Kasumi-1 (cell line): ENCODE results near the gene LZTR1.

Experiments used
- DNase-seq, 2 experiments: peaks; one replicate each; lab custom pipeline; 2025; lab: John Stamatoyannopoulos, UW

The LZTR1 gene

GRCh38 chr22:20980938-20981722, 967 bp upstream of the LZTR1 start:
- no peak for DNase-seq

GRCh38 chr22:20982563-20982882, 426 bp downstream of the LZTR1 start:
- DNase-seq, result no peak

GRCh38 chr22:20983081-20983771, 1.1 kb downstream of the LZTR1 start:
- no peak for DNase-seq

DNA sequence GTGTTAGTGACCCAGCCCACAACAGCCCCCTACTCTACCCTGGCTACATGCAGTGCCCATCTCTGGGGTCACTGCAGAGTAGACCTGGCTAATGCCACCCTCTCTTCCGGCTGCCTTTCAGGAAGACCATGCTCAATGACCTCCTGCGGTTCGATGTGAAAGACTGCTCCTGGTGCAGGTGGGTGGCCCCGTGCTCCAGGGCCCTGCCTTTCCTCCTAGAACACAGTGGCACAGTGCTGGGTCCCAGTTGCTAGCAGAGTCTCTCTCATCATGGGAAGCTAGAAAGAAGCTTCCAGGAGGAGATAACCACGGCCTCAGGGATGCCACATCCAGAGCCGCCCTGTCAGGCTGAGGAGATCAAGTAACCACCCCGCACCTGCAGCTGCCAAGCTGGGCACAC, 3.6 kb downstream of the LZTR1 start:
- no peak for DNase-seq

DNA sequence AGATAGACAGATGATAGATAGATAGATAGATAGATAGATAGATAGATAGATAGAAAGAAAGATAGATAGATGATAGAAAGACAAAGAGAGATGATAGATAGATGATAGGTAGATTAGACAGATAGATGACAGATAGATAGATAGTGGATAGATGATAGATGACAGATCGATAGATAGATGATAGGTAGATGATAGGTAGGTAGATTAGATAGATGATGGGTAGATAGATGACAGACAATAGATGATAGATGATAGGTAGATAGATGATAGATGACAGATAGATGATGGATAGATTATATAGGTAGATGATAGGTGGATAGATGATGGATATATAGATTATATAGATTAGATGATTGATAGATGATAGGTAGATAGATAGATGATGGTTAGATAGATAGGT, 4.3 kb downstream of the LZTR1 start:
- no peak for DNase-seq

DNA sequence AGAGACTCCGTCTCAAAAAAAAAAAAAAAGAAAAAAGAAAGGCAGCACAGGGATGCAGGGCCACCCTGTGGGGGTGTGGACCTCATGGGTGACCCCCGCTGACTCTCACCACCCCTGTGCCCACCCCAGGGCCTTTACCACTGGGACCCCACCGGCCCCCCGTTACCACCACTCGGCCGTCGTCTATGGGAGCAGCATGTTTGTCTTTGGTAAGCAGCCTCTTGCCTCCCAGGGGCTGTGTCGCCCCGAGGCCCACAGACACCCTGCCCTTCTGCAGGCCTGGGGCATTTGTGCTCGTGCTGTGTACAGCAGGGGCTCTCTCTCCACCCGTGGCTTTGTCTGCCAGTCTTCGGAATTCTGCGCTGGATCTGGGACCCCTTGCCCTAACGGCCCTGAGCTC, 5.3 kb downstream of the LZTR1 start:
- no peak for DNase-seq

DNA sequence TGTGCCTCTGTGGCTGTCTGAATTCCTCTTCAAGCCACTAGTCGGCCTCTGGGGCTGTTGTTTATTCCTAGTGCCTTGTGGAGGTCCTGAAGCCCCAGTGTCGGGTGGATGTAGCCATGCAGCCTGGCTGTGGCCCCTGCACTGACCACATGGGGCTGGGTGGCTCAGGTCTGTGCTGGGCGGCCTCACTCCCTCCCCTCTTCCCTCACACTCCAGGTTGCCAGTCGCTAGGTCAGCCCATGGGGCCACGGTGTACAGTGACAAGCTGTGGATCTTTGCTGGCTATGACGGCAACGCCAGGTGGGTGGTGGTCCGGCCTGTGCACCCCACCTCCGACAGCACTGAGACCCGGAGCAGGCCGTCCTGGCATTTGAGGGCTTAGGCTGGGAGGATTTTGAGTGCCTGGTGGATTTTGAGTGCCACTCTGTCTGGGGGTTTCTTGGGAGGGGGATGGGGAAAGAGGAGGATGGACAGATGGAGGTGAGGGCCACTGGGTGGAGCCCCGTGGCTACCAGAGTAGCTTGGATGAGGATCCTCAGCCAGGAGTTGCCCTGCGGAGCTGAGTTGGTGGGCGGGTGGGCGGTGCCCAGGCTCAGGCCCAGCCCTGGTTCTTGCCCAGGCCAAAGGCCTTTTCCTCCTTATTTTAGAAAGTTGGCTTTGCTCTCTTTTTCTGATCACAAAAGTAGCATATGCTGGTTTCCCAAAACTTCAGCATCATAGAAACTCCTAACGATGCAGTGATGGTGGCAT, 6.7 kb downstream of the LZTR1 start:
- no peak for DNase-seq

- no peak for DNase-seq
Measured at GRCh38 chr22:20989323-20990138, 7.4 kb downstream of the LZTR1 start.

DNA sequence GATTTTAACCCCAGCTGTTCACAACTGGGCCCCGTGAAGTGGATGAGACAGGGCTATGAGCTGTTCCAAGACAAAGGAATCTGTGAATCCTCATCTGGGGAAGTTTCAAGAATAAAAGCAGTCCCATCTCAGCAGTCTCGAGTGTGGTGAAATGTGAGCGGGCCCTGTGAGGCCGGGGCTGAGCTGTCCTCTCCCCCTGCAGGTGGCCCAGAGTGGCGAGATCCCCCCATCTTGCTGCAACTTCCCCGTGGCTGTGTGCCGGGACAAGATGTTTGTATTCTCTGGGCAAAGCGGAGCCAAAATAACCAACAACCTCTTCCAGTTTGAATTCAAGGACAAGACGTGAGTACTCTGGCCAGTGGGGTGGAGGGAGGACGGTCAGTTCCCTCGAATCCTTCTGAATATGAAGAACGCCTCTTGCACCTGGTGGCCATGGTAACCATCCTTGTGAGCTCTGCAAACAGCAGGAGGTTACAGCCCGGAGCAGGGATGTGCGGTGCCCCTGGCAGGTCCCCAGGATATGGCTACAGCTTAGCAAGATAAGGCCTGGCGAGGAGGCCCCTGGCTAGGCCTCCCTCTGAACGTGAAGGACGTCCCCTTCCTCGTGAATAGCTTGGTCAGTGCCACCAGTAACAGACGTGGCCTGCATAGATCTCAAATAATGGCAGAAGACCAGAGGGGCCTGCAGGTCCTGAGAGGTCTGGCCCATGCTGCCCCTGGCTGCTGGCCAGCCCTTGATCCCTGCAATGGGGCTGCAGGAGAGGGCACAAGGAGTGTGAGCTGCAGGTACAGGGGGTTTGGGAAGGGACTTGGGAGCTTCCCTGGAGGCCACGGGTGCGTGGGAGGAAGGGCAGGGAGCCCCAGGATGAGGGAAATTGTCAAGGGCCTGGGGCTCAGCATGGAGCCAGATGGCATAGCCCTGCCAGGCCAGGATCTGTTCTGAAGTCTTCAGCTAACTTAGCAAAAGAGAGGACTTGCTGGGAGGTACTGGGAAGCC, 8.4 kb downstream of the LZTR1 start:
- DNase-seq, result no peak

- no peak for DNase-seq
Measured at GRCh38 chr22:20991252-20992055, 9.4 kb downstream of the LZTR1 start.

DNA sequence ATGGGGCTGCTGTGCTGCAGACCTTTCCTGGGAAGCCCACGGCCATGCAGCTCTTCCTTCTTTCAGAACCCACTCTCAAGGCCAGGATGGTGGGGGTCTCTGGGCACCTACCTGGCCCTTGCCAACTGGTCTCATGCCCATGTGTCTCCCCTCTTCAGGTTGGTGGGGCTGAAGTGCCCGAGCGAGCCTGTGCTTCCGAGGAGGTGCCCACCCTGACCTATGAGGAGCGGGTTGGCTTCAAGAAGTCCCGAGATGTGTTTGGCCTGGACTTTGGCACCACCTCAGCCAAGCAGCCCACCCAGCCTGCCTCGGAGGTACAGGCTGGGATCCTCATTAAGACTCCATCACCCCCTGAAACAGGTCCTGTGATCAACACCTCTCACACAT, 10.0 kb downstream of the LZTR1 start:
- no peak for DNase-seq

GRCh38 chr22:20992456-20993303, 10.6 kb downstream of the LZTR1 start:
- no peak for DNase-seq

DNA sequence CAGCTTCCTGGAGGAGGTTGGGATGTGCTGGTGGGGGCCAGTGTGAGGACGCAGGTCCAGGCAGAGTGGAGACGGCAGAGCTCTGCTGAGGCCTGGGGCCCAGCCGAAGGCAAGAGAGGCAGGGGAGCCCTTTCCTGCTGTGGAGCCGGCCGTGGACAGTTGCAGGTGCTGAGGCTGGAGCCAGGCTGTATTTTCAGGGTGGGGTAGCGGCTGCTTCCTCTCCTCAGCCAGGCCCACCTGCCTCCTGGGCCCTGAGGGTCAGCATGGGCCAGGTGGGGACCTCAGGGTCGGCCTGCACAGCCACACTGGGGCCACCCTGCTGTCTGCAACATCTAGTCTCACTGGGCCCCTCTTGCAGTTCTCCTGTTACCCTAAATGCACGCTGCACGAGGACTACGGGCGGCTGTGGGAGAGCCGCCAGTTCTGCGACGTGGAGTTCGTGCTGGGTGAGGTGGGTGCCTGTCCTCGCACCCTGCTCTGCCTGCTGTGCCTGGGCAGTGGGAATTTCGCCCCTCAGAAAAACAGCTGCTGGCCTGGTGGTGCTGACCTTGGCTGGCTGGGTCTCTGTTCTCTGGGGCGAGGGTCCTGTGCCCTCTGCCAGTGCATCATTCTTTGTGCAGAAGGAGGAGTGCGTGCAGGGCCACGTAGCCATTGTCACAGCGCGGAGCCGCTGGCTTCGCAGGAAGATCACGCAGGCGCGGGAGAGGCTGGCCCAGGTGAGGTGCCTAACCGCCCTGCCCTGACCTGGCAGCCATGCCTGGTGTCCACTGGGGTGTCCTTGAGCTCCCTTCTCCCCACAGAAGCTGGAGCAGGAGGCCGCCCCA, 11.4 kb downstream of the LZTR1 start:
- DNase-seq, result no peak

DNA sequence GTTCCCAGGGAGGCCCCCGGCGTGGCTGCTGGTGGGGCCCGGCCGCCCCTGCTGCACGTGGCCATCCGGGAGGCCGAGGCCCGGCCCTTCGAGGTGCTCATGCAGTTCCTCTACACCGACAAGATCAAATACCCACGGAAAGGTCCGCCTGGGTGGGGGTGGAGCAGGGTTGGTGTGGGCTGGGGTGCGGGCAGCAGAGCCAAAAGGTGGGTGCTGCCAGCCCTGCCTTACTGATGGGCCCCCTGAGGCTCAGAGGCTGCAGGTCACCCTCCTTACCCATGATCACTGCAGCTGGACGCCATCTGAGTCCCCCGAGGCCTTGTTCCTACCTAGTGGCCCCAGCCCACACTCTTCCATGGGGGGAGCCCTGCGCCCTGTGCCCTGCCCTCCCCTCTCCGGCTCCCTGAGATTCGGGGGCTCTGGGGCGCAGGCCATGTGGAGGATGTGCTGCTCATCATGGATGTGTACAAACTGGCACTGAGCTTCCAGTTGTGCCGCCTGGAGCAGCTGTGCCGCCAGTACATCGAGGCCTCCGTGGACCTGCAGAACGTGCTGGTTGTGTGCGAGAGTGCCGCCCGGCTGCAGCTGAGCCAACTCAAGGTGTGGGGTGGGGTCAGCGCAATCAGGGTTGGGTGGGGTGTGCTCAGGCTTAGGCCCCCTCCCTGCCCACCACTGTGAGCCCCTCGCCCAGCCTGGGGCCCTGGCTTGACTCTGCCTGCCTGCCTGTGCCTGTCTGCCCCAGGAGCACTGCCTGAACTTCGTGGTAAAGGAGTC, 12.2 kb downstream of the LZTR1 start:
- no peak for DNase-seq

DNA sequence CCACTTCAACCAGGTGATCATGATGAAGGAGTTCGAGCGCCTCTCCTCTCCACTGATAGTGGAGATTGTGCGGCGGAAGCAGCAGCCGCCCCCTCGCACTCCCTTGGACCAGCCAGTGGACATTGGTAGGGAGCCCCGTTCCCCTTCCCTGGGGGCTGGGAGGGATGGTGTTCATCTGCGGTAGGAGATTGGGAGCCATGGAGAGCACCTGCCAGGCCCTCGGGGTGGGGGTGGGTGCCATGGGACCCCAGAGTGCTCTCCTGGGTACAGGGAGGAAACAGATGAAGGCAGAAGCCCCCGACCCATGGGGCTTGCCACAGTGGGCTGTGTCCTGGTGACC, 12.8 kb downstream of the LZTR1 start:
- no peak for DNase-seq

- DNase-seq, result no peak
Measured at GRCh38 chr22:20995329-20996030, 13.4 kb downstream of the LZTR1 start.

DNA sequence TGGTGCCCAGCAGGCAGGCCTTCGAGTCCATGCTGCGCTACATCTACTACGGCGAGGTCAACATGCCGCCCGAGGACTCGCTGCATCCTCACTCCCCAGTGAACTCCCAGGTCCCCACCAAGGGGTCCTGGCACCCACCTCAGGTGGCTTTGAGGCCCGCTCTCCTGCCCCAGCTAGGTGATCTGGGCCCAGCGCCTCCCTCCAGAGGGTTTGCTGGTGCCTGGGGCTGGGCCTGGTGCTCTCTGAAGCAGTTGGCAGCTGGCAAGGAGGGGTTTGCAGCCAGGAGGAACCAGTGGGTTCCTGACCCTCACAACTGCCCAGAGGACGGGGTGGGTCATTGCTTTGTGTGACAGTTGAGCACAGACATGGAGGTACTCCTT, 13.9 kb downstream of the LZTR1 start:
- no peak for DNase-seq
